IMR-90 (cell line): ENCODE results near the gene CERT1. TPM values are rescaled to one million over a fixed set of nuclear protein-coding genes. Genes with fewer than 3 reads are reported as not detected.

ENCODE experiments used
- ATAC-seq: fragments of 200-7000 bp; cut with Tn5 transposase; 2 replicates; pipeline ENCODE4 v1.9.1; 2020; ENCODE audit warnings: low read depth, mild to moderate bottlenecking, moderate library complexity
- BruUV-seq: library from RNA; stranded (reverse); fragments of 400-500 nt; replicated peaks from 2 replicates; lab custom pipeline; 2021; lab: Mats Ljungman, UMichigan
- CTCF ChIA-PET: fragments of 300-600 bp; formaldehyde crosslinking; extraction: SDS; loops from one replicate; lab custom pipeline; 2021; ENCODE audit warnings: antibody characterized with exemption; lab: Yijun Ruan, JAX
- POLR2A ChIA-PET: fragments of 300-600 bp; sonication (Branson Sonifier 250); formaldehyde crosslinking; loops from one replicate; lab custom pipeline; 2022; ENCODE audit warnings: antibody characterized with exemption; ENCODE audit not compliant: unreplicated experiment; lab: Charles Lee
- DNase-seq: peaks from one replicate; pipeline ENCODE4 v3.0.0; 2013
- H2AFZ ChIP-seq: replicated peaks from 2 replicates; pipeline ENCODE3; 2013; ENCODE audit warnings: low read length, mild to moderate bottlenecking; ENCODE audit not compliant: poor library complexity
- H2AK5ac ChIP-seq: 2 replicates; pipeline ENCODE4 v1.6.1; 2013; ENCODE audit warnings: low read depth, low read length, inconsistent platforms
- H2AK9ac ChIP-seq: replicated peaks from 2 replicates; pipeline ENCODE3; 2013; ENCODE audit warnings: mild to moderate bottlenecking, low read depth, low read length, moderate library complexity; ENCODE audit not compliant: poor library complexity
- H2BK120ac ChIP-seq: 2 replicates; pipeline ENCODE4 v1.6.1; 2013; ENCODE audit warnings: low read depth, low read length, inconsistent platforms
- H2BK15ac ChIP-seq: 3 replicates; pipeline ENCODE4 v1.6.1; 2013; ENCODE audit warnings: low read depth, low read length, inconsistent platforms
- H2BK20ac ChIP-seq: 2 replicates; pipeline ENCODE4 v1.6.1; 2013; ENCODE audit warnings: low read depth, mild to moderate bottlenecking, inconsistent platforms, low read length, moderate library complexity
- H2BK5ac ChIP-seq: 2 replicates; pipeline ENCODE4 v1.6.1; 2013; ENCODE audit warnings: mild to moderate bottlenecking, low read depth, low read length, inconsistent platforms; ENCODE audit not compliant: poor library complexity, severe bottlenecking
- H3K14ac ChIP-seq: replicated peaks from 2 replicates; pipeline ENCODE4 v1.6.1; 2013; ENCODE audit warnings: low read depth, low read length, inconsistent platforms
- H3K18ac ChIP-seq: 2 replicates; pipeline ENCODE4 v1.6.1; 2013; ENCODE audit warnings: low read depth, low read length, control low read depth
- H3K23ac ChIP-seq: 2 replicates; pipeline ENCODE4 v1.6.1; 2013; ENCODE audit warnings: low read depth, low read length, inconsistent platforms
- H3K27ac ChIP-seq: 2 replicates; pipeline ENCODE4 v1.5.1; 2013; ENCODE audit warnings: mild to moderate bottlenecking, control low read depth, low read length; ENCODE audit not compliant: insufficient read depth
- H3K27me3 ChIP-seq: 2 replicates; pipeline ENCODE4 v1.6.1; 2013; ENCODE audit warnings: low read length; ENCODE audit not compliant: control insufficient read depth, insufficient read depth
- H3K36me3 ChIP-seq: 2 replicates; pipeline ENCODE4 v1.6.1; 2013; ENCODE audit warnings: low read length, mixed read lengths; ENCODE audit not compliant: control insufficient read depth, insufficient read depth
- H3K4ac ChIP-seq: 2 replicates; pipeline ENCODE4 v1.6.1; 2013; ENCODE audit warnings: low read depth, low read length, inconsistent platforms
- H3K4me1 ChIP-seq: 2 replicates; pipeline ENCODE4 v1.6.1; 2013; ENCODE audit warnings: low read length, mixed read lengths; ENCODE audit not compliant: control insufficient read depth, insufficient read depth
- H3K4me2 ChIP-seq: 2 replicates; pipeline ENCODE4 v1.6.1; 2013; ENCODE audit warnings: low read depth, mild to moderate bottlenecking, control low read depth, low read length, moderate library complexity
- H3K4me3 ChIP-seq: 2 replicates; pipeline ENCODE4 v1.5.1; 2013; ENCODE audit warnings: low read depth, mild to moderate bottlenecking, control low read depth, low read length, moderate library complexity; ENCODE audit not compliant: insufficient read depth
- H3K56ac ChIP-seq: 2 replicates; pipeline ENCODE4 v1.6.1; 2013; ENCODE audit warnings: low read length, inconsistent platforms; ENCODE audit not compliant: insufficient read depth; ENCODE audit errors: extremely low read depth
- H3K79me1 ChIP-seq, 2 experiments: 2 replicates each; pipeline ENCODE4 v1.6.1; 2013; ENCODE audit warnings: low read length in 2 of 2, inconsistent platforms in 1 of 2, low read depth in 1 of 2
- H3K9ac ChIP-seq: 2 replicates; pipeline ENCODE4 v1.6.1; 2013; ENCODE audit warnings: low read depth, low read length, control low read depth
- H3K9me1 ChIP-seq: 2 replicates; pipeline ENCODE4 v1.6.1; 2013; ENCODE audit warnings: low read length, inconsistent platforms; ENCODE audit not compliant: insufficient read depth
- H3K9me3 ChIP-seq: 2 replicates; pipeline ENCODE4 v1.6.1; 2013; ENCODE audit warnings: low read length; ENCODE audit not compliant: control insufficient read depth, insufficient read depth
- H4K20me1 ChIP-seq: 2 replicates; pipeline ENCODE4 v1.6.1; 2013; ENCODE audit warnings: low read length, inconsistent platforms; ENCODE audit not compliant: insufficient read depth
- H4K5ac ChIP-seq: 2 replicates; pipeline ENCODE4 v1.6.1; 2013; ENCODE audit warnings: mild to moderate bottlenecking, low read depth, low read length, control low read depth
- H4K8ac ChIP-seq, 2 experiments: 2 replicates each; pipeline ENCODE4 v1.6.1; 2013; ENCODE audit warnings: low read depth in 2 of 2, low read length in 2 of 2, control low read depth in 1 of 2, inconsistent platforms in 1 of 2
- H4K91ac ChIP-seq: 2 replicates; pipeline ENCODE4 v1.6.1; 2013; ENCODE audit warnings: low read depth, low read length, inconsistent platforms; ENCODE audit not compliant: insufficient read depth
- BHLHE40 ChIP-seq: fragments of 150-350 bp; IDR thresholded peaks from 2 replicates; pipeline ENCODE4 v1.6.1; 2016; ENCODE audit warnings: mild to moderate bottlenecking, low read depth, low read length
- CEBPB ChIP-seq: IDR thresholded peaks from 2 replicates; pipeline ENCODE4 v1.6.1; 2012; ENCODE audit warnings: low read depth, low read length, improper control_type of control experiment
- CTCF ChIP-seq: conservative IDR thresholded peaks from 2 replicates; pipeline ENCODE4 v1.5.1; 2012; ENCODE audit warnings: mild to moderate bottlenecking, low read depth, low read length, improper control_type of control experiment
- MAFK ChIP-seq: IDR thresholded peaks from 2 replicates; pipeline ENCODE4 v1.6.1; 2012; ENCODE audit warnings: low read depth, low read length, improper control_type of control experiment
- MXI1 ChIP-seq: IDR thresholded peaks from 2 replicates; pipeline ENCODE4 v1.6.1; 2012; ENCODE audit warnings: low read depth, mild to moderate bottlenecking, low read length, moderate library complexity, borderline replicate concordance
- NFE2L2 ChIP-seq: fragments of 150-350 bp; IDR thresholded peaks from 2 replicates; pipeline ENCODE4 v1.6.1; 2016; ENCODE audit warnings: low read depth, mild to moderate bottlenecking, low read length
- WGBS, 2 experiments: methylation state at CpG; one replicate each; pipeline versions ENCODE4 v1.1.5 to v1.1.7; 2013; ENCODE audit warnings: missing lambda C conversion rate in 2 of 2; ENCODE audit not compliant: insufficient read length in 1 of 2; ENCODE audit errors: extremely low coverage in 2 of 2; 5-methylcytosine and 5-hydroxymethylcytosine counted together
- dilution Hi-C: fragments of 300-500 bp; cut with HindIII; formaldehyde crosslinking; loops from one replicate; pipeline ENCODE4 v1.14.3; 2018; ENCODE audit warnings: low sequenced_read_pairs; ENCODE audit not compliant: unreplicated experiment
- in situ Hi-C: fragments of 300-500 bp; cut with MboI; formaldehyde crosslinking; loops from 3 replicates; pipeline ENCODE4 v1.14.3; 2019; ENCODE audit warnings: low sequenced_read_pairs, inconsistent platforms, mixed read lengths
- intact Hi-C: fragments of 100-400 bp; cut with micrococcal nuclease; formaldehyde crosslinking; loops from 2 replicates; pipeline ENCODE4 v1.10.0; 2022
- polyA plus RNA-seq, 3 experiments: library from polyadenylated mRNA; depleted of rRNA; stranded (reverse); fragments of >200 nt; gene quantifications; 2 replicates each; pipeline ENCODE4 v1.2.3, GENCODE V29; 2012; ENCODE audit warnings: low replicate concordance in 1 of 3
- total RNA-seq: library from RNA; depleted of rRNA; stranded (reverse); fragments of >200 nt; gene quantifications from 2 replicates; pipeline ENCODE4 v1.2.3, GENCODE V29; 2012
- TF ChIP-seq, protein P1 (sequence below): fragments of 150-350 bp; IDR thresholded peaks from 2 replicates; pipeline ENCODE4 v1.6.1; 2016; ENCODE audit warnings: low read depth, mild to moderate bottlenecking, low read length, moderate library complexity, borderline replicate concordance
- TF ChIP-seq, protein P2 (sequence below): fragments of 150-350 bp; IDR thresholded peaks from 2 replicates; pipeline ENCODE4 v1.6.1; 2017; ENCODE audit warnings: mild to moderate bottlenecking, antibody characterized with exemption, low read length, low read depth

CERT1 gene
- total and polyA plus RNA-seq, 2 of the 4 experiments (the other 2 are of a cell fraction): 7.2 TPM

GRCh38 chr5:75361310-75361709 lies 150.1 kb downstream of the CERT1 start:
- no peak overlapping the region for H4K8ac ChIP-seq
- CTCF ChIA-PET: interaction anchor here (1.5 kb wide), 1 partner anchor 320 kb away, joined by 5 read pairs; no protein-coding TSS in a partner anchor
- no peak overlapping the region for H2BK15ac ChIP-seq
- H2BK20ac ChIP-seq: no peak overlapping the region
- H3K4ac ChIP-seq: no peak overlapping the region
- DNase-seq (no peak), ATAC-seq (no peak)
- no peaks in the 10 kb centered on the region for H4K20me1 ChIP-seq
- 70% methylated on average over 2 of the region's 4 CpGs; no CpG with 5 or more reads in 1 of the 2 experiments for WGBS, 2 experiments
- H3K4me1 ChIP-seq: peaks cover 2% of the 10 kb centered on the region; the same call in 1 of the 2 replicates
- no peak overlapping the region for H2BK5ac ChIP-seq
- H3K18ac ChIP-seq: no peak overlapping the region
- H3K27ac ChIP-seq: no peak overlapping the region
- H3K79me1 ChIP-seq: no peaks in the 10 kb centered on the region
- dilution Hi-C loops (no loop called here), in situ Hi-C loops (loop anchor here (25.0 kb wide), 1 partner anchor 599 kb away; the partner anchor contains the start of genes GFM2 and NSA2), intact Hi-C loops (loop anchor here (10.0 kb wide), 1 partner anchor 323 kb away; no protein-coding TSS in a partner anchor)
- no peak overlapping the region for H3K4me2 ChIP-seq
- POLR2A ChIA-PET: no interaction called here
- peaks cover 19% of the 10 kb centered on the region for H3K36me3 ChIP-seq
- H4K5ac ChIP-seq: no peak overlapping the region
- no peak overlapping the region for H4K91ac ChIP-seq
- no peak overlapping the region for H3K9ac ChIP-seq
- no peaks in the 10 kb centered on the region for H3K9me3 ChIP-seq
- no peak overlapping the region for H2AK9ac ChIP-seq
- H3K56ac ChIP-seq: no peak overlapping the region
- H3K9me1 ChIP-seq: no peaks in the 10 kb centered on the region
- no peak overlapping the region for H3K23ac ChIP-seq
- no peak overlapping the region for H2AFZ ChIP-seq
- H3K4me3 ChIP-seq: no peak overlapping the region
- BruUV-seq: no TSS peak
- no peak overlapping the region for H2BK120ac ChIP-seq
- no peaks in the 10 kb centered on the region for H3K27me3 ChIP-seq
- no peak overlapping the region for H3K14ac ChIP-seq
- TF ChIP-seq BHLHE40: no peak
- TF ChIP-seq MXI1: no peak
- TF ChIP-seq, protein P1, sequence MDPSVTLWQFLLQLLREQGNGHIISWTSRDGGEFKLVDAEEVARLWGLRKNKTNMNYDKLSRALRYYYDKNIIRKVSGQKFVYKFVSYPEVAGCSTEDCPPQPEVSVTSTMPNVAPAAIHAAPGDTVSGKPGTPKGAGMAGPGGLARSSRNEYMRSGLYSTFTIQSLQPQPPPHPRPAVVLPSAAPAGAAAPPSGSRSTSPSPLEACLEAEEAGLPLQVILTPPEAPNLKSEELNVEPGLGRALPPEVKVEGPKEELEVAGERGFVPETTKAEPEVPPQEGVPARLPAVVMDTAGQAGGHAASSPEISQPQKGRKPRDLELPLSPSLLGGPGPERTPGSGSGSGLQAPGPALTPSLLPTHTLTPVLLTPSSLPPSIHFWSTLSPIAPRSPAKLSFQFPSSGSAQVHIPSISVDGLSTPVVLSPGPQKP: no peak
- no peak for TF ChIP-seq CEBPB
- TF ChIP-seq CTCF: no peak
- TF ChIP-seq, protein P2, sequence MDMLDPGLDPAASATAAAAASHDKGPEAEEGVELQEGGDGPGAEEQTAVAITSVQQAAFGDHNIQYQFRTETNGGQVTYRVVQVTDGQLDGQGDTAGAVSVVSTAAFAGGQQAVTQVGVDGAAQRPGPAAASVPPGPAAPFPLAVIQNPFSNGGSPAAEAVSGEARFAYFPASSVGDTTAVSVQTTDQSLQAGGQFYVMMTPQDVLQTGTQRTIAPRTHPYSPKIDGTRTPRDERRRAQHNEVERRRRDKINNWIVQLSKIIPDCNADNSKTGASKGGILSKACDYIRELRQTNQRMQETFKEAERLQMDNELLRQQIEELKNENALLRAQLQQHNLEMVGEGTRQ: no peak
- TF ChIP-seq NFE2L2: no peak
- TF ChIP-seq MAFK: no peak
- no peak overlapping the region for H2AK5ac ChIP-seq
